Measurements from ENCODE around the gene MNAT1.
"Not testable (repeated sequence)": the region's sequence is repeated elsewhere in the genome, so short reads cannot be mapped to it uniquely, and the experiment has no call there.

MNAT1 gene

GRCh38 chr14:60882219-60882618 is 147.7 kb downstream of the MNAT1 start:
- no peak for DNase-seq (ENCODE audit: low spot score)

- DNase-seq (ENCODE audit: low spot score), result no peak
Measured at GRCh38 chr14:60884134-60884533, 149.6 kb downstream of the MNAT1 start.

- DNase-seq (ENCODE audit: low spot score), result not testable (repeated sequence)
Measured at GRCh38 chr14:60890636-60891035, 156.1 kb downstream of the MNAT1 start.

GRCh38 chr14:60893911-60894310 is 159.3 kb downstream of the MNAT1 start:
- no peak for DNase-seq (ENCODE audit: low spot score)

- DNase-seq (ENCODE audit: low spot score), result no peak
Measured at GRCh38 chr14:60904381-60904780, 169.8 kb downstream of the MNAT1 start.

GRCh38 chr14:60905923-60906322 is 171.4 kb downstream of the MNAT1 start:
- DNase-seq (ENCODE audit: low spot score), result no peak

- DNase-seq (ENCODE audit: low spot score), result no peak
Measured at GRCh38 chr14:60915781-60916180, 181.2 kb downstream of the MNAT1 start.

GRCh38 chr14:60922050-60922449 is 187.5 kb downstream of the MNAT1 start:
- DNase-seq (ENCODE audit: low spot score), result no peak

GRCh38 chr14:60925286-60925685 is 190.7 kb downstream of the MNAT1 start:
- DNase-seq (ENCODE audit: low spot score), result no peak

- DNase-seq (ENCODE audit: low spot score), result no peak
Measured at GRCh38 chr14:60926002-60926401, 191.4 kb downstream of the MNAT1 start.

- DNase-seq (ENCODE audit: low spot score), result no peak
Measured at GRCh38 chr14:60931218-60931617, 196.7 kb downstream of the MNAT1 start.

- DNase-seq (ENCODE audit: low spot score), result no peak
Measured at GRCh38 chr14:60933920-60934655, 199.5 kb downstream of the MNAT1 start.

- no peak for DNase-seq (ENCODE audit: low spot score)
Measured at GRCh38 chr14:60935319-60935718, 200.8 kb downstream of the MNAT1 start.

- DNase-seq (ENCODE audit: low spot score), result no peak
Measured at GRCh38 chr14:60943637-60944032, 209.1 kb downstream of the MNAT1 start.

GRCh38 chr14:60944204-60944603 is 209.6 kb downstream of the MNAT1 start:
- no peak for DNase-seq (ENCODE audit: low spot score)

GRCh38 chr14:60945984-60946383 is 211.4 kb downstream of the MNAT1 start:
- no peak for DNase-seq (ENCODE audit: low spot score)

- no peak for DNase-seq (ENCODE audit: low spot score)
Measured at GRCh38 chr14:60946773-60947172, 212.2 kb downstream of the MNAT1 start.

- no peak for DNase-seq (ENCODE audit: low spot score)
Measured at GRCh38 chr14:60951776-60952435, 217.3 kb downstream of the MNAT1 start.

- no peak for DNase-seq (ENCODE audit: low spot score)
Measured at GRCh38 chr14:60956202-60956601, 221.6 kb downstream of the MNAT1 start.

GRCh38 chr14:60956632-60957031 is 222.1 kb downstream of the MNAT1 start:
- DNase-seq (ENCODE audit: low spot score), result no peak

GRCh38 chr14:60958146-60958545 is 223.6 kb downstream of the MNAT1 start:
- DNase-seq (ENCODE audit: low spot score), result no peak

GRCh38 chr14:60963761-60964160 is 229.2 kb downstream of the MNAT1 start:
- DNase-seq (ENCODE audit: low spot score), result no peak

- no peak for DNase-seq (ENCODE audit: low spot score)
Measured at GRCh38 chr14:60964904-60965303, 230.3 kb downstream of the MNAT1 start.

GRCh38 chr14:60965402-60965801 is 230.8 kb downstream of the MNAT1 start:
- DNase-seq (ENCODE audit: low spot score), result no peak
